ENCODE data around the gene CSPG4. TPM values are rescaled to one million over a fixed set of nuclear protein-coding genes. Genes with fewer than 3 reads are reported as not detected.

CSPG4 gene
- total and polyA plus RNA-seq, 9 of the 15 experiments (the other 6 are each of a cell fraction or from before 2014, with no cell fraction given): under 0.01 to 0.07 (median 0.04) TPM; not detected in 5

GRCh38 chr15:75639709-75640482, 72.8 kb downstream of the CSPG4 start, which contains the start of gene IMP3 (continued):
- TF ChIP-seq TEAD4 (IDR thresholded peaks at IDR 0.05; ENCODE audit: low read length) (no peak), TEAD4 (CRISPR knock-in tag; IDR thresholded peaks at IDR 0.05; ENCODE audit: borderline replicate concordance) (peak; percentile 74; the same call in 1 of the 2 replicates), TCFL5 (CRISPR knock-in tag; conservative IDR thresholded peaks at IDR 0.05) (no peak), PHB2 (IDR thresholded peaks at IDR 0.05; ENCODE audit: low read depth) (no peak), RUNX1 (IDR thresholded peaks at IDR 0.05; ENCODE audit: low read depth) (no peak), HMG20B (CRISPR knock-in tag; IDR thresholded peaks at IDR 0.05) (no peak), BRD9 (IDR thresholded peaks at IDR 0.05; ENCODE audit: low read depth, partially characterized antibody) (no peak), ZNF511 (CRISPR knock-in tag; IDR thresholded peaks at IDR 0.05) (0 out of 2 replicates have a peak, but pooled peaks have one; percentile 46), MEF2A (IDR thresholded peaks at IDR 0.05; ENCODE audit: control insufficient read depth, low read depth, low read length) (0 out of 2 replicates have a peak, but pooled peaks have one; percentile 7), CEBPG (CRISPR knock-in tag; IDR thresholded peaks at IDR 0.05) (0 out of 2 replicates have a peak, but pooled peaks have one; percentile 37), CEBPG (tag; conservative IDR thresholded peaks at IDR 0.05 in 1 of 2, IDR thresholded peaks at IDR 0.05 in 1 of 2) (no peak), RREB1 (CRISPR knock-in tag; IDR thresholded peaks at IDR 0.05) (0 out of 2 replicates have a peak, but pooled peaks have one; percentile 13), GTF2E2 (tag; IDR thresholded peaks at IDR 0.05) (peak; percentile 52; the same call in 1 of the 2 replicates), ZNF445 (CRISPR knock-in tag; IDR thresholded peaks at IDR 0.05; ENCODE audit: low read depth) (no peak), SMAD1 (IDR thresholded peaks at IDR 0.05; ENCODE audit: low read depth, low read length, partially characterized antibody) (peak; percentile 18), TAF7 (tag; IDR thresholded peaks at IDR 0.05) (peak; percentile 49; the same call in 1 of the 2 replicates), CREBBP (IDR thresholded peaks at IDR 0.05; ENCODE audit: low read depth, low read length) (no peak), CBX2 (IDR thresholded peaks at IDR 0.05; ENCODE audit: insufficient read depth, low read length, poor library complexity, severe bottlenecking) (no peak), NFYB (IDR thresholded peaks at IDR 0.05; ENCODE audit: extremely low read depth, insufficient read length) (peak; percentile 94), ZNF431 (CRISPR knock-in tag; IDR thresholded peaks at IDR 0.05) (0 out of 2 replicates have a peak, but pooled peaks have one; percentile 45)
- TF ChIP-seq, protein P1, sequence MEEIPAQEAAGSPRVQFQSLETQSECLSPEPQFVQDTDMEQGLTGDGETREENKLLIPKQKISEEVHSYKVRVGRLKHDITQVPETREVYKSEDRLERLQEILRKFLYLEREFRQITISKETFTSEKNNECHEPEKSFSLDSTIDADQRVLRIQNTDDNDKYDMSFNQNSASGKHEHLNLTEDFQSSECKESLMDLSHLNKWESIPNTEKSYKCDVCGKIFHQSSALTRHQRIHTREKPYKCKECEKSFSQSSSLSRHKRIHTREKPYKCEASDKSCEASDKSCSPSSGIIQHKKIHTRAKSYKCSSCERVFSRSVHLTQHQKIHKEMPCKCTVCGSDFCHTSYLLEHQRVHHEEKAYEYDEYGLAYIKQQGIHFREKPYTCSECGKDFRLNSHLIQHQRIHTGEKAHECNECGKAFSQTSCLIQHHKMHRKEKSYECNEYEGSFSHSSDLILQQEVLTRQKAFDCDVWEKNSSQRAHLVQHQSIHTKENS (CRISPR knock-in tag; IDR thresholded peaks at IDR 0.05): no peak
